T-helper 2 cell treated with Interferon-gamma antibody and Interleukin-4, amounts not matched to agents 5 μg/mL and 100 μg/mL, for 36 hours (primary cell): ENCODE data around the gene ZBTB7A.

Experiments
- DNase-seq: peaks from one replicate; pipeline ENCODE4 v3.0.0; 2021; ENCODE audit warnings: low spot score
- H3K27ac Mint-ChIP-seq: one replicate; pipeline ENCODE4 v1.8.0; 2021; ENCODE audit warnings: mild to moderate bottlenecking, mixed read lengths
- H3K27me3 Mint-ChIP-seq: one replicate; pipeline ENCODE4 v1.8.0; 2021; ENCODE audit warnings: low read depth, mixed read lengths
- H3K36me3 Mint-ChIP-seq: one replicate; pipeline ENCODE4 v1.8.0; 2021; ENCODE audit warnings: low read depth, mixed read lengths
- H3K4me1 Mint-ChIP-seq: one replicate; pipeline ENCODE4 v1.8.0; 2021; ENCODE audit warnings: low read depth, mixed read lengths
- H3K4me3 Mint-ChIP-seq: one replicate; pipeline ENCODE4 v1.8.0; 2022; ENCODE audit warnings: mild to moderate bottlenecking, moderate library complexity, mixed read lengths
- H3K9me3 Mint-ChIP-seq: one replicate; pipeline ENCODE4 v1.8.0; 2021; ENCODE audit warnings: mixed read lengths

ZBTB7A gene

DNA sequence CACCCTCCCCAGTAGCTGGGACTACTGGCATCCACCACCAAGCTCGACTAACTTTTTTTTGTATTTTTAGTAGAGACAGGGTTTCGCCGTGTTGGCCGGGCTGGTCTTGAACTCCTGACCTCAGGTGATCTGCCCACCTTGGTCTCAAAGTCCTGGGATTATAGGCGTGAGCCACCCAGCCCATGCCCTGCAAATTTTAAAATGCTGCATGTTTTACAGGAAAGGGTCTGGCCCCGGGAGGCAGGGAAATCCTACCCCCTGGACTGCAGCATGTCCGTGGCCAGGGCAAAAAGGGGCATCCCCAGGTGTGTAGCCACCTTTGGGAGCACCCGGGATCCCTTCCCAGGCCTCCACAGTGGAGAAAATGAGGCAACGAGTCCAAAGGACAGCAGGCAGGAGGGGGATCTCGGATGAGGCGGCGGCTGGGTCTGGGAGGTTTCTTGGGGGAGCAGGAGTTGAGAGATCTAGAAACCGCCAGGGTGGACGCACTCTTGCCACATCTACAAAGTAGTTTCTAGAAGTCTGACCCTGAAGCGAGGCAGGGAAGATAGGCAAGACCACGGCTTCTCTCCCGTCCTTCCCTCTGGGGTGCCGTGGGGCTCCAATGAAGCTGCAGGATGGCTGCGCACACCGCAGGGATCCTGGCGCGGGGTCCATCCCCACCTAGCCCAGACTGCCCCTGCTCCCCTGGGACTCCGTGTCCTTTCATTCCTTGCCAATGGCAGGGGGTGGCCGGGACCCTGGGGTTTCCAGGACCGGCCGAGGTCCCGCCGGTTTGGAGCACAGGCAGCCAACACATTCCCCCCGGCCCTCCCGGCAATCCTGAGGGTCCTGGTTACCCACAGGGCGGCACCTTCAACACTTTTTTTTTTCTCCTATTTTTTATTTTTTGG, 21.3 kb upstream of the ZBTB7A start:
- peak overlapping the region; percentile 83 for H3K4me3 Mint-ChIP-seq
- peak overlapping the region; percentile 95 for H3K27ac Mint-ChIP-seq

DNA sequence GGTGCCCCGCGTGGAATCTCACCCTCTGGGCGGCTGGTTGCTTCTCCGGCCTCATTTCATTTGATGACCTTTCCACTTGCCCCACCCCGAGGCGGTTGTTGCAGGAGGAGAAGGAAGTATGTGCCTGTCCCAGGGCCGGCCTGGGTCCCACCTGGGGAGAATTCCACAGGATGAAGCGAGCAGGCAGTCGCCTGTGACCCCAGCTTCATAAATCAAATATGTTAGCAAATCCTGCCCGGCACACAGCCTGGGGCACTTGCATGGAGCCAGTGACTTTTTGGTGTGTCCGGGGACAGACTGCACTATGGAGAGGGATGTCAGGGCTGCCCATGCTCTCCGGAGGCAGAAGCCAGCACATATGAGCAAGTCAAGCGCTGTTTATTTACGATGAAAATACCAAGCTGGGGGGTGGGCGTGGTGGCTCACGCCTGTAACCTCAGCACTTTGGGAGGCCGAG, 19.7 kb upstream of the ZBTB7A start:
- Mint-ChIP-seq H3K4me3 (peak overlapping the region; percentile 24), H3K27me3 (no peaks in the 10 kb centered on the region), H3K4me1 (peaks cover 44% of the 10 kb centered on the region), H3K27ac (peak overlapping the region; percentile 73), H3K9me3 (no peaks in the 10 kb centered on the region), H3K36me3 (peaks cover 6% of the 10 kb centered on the region)
- DNase-seq = no peak

More for the DNA sequence above, 21.3 kb upstream of the ZBTB7A start:
- Mint-ChIP-seq H3K9me3 (no peaks in the 10 kb centered on the region), H3K36me3 (peaks cover 6% of the 10 kb centered on the region), H3K27me3 (no peaks in the 10 kb centered on the region), H3K4me1 (peaks cover 43% of the 10 kb centered on the region)
- no peak for DNase-seq

DNA sequence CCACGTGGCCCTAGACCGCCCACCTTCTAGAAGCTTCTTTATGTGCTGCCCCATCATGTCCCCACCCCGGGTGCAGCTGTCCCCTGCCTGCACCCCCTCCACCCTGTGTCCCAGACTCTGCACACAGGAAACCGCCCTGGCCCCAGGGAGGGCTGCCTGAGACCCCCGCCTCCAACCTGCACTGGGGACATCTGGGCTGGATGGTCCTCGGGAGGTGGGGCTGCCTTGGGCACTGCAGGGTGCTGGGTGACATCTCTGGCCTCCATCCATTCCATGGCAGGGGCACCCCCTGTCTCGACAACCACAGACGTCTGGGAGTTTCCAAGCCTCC, 17.8 kb upstream of the ZBTB7A start:
- peak overlapping the region; percentile 86 for H3K27ac Mint-ChIP-seq
- H3K4me1 Mint-ChIP-seq = peaks cover 38% of the 10 kb centered on the region
- no peaks in the 10 kb centered on the region for H3K27me3 Mint-ChIP-seq
- no peak for DNase-seq
- H3K4me3 Mint-ChIP-seq = peak overlapping the region; percentile 64
- H3K36me3 Mint-ChIP-seq = peaks cover 2% of the 10 kb centered on the region
- no peaks in the 10 kb centered on the region for H3K9me3 Mint-ChIP-seq

DNA sequence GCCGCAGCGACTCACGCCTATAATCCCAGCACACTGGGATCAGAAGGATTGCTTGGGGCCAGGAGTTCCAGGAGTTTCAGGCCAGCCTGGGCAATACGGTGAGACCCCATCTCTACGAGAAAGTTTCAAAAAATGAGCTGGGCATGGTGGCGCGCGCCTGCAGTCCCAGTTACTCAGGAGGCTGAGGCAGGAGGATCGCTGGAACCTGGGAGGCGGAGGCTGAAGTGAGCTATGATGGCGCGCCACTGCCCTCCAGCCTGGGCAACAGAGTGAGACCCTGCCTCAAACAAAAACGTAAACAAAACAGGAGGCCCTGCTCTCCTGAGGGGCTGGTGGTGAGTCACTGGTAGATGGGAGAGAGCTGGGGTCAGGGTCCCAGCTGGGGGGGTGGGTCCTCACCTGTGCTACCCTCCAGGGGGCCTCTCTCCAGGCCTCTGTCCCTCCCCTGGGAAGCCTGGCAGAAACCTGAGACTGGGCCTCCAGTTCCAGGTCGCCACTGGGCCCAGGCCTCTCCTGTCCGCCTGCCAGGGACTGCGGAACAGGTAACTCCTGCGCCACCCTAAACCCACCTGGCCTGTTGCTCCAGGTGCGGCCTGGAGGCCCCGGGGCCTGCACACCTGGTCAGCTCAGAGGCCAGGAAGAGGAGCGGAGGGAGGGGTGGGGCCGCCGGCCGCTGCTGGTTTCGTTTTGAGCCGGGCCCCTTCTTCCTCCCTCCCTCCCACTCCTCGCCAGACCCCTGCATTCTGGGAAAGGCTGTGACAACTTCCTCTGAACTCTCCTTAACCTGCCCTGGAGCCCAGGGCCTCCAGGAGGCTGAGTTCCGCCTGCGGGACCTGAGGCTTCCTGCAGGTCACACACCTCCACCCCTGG, 17.2 kb upstream of the ZBTB7A start:
- Mint-ChIP-seq H3K36me3 (peaks cover 2% of the 10 kb centered on the region), H3K4me3 (peak overlapping the region; percentile 64), H3K27ac (peak overlapping the region; percentile 86), H3K4me1 (peaks cover 34% of the 10 kb centered on the region), H3K27me3 (no peaks in the 10 kb centered on the region), H3K9me3 (no peaks in the 10 kb centered on the region)
- peak; percentile 17 for DNase-seq

DNA sequence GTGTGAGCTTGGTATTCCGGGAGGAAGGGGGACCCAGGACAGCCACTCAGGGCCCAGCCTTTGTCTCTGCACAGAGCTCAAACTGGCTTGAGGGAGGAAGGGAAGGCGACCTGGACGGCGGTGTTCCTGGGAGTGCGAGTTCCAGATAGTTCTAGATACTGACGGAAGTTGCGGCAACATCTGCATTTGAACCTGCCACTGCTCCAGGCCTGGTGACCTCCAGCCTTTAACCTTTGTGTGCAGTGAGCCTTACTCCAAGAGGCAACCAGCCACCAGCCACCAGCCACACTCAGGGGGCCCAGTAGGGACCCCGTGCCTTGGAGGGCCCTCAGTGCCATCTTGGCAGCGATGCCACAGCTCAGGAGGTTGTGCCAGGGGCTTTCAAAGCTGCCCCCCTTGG, 15.5 kb upstream of the ZBTB7A start:
- no peak for DNase-seq
- Mint-ChIP-seq H3K36me3 (no peaks in the 10 kb centered on the region), H3K9me3 (no peaks in the 10 kb centered on the region), H3K27me3 (no peaks in the 10 kb centered on the region), H3K27ac (no peak overlapping the region), H3K4me1 (peaks cover 27% of the 10 kb centered on the region), H3K4me3 (no peak overlapping the region)

DNA sequence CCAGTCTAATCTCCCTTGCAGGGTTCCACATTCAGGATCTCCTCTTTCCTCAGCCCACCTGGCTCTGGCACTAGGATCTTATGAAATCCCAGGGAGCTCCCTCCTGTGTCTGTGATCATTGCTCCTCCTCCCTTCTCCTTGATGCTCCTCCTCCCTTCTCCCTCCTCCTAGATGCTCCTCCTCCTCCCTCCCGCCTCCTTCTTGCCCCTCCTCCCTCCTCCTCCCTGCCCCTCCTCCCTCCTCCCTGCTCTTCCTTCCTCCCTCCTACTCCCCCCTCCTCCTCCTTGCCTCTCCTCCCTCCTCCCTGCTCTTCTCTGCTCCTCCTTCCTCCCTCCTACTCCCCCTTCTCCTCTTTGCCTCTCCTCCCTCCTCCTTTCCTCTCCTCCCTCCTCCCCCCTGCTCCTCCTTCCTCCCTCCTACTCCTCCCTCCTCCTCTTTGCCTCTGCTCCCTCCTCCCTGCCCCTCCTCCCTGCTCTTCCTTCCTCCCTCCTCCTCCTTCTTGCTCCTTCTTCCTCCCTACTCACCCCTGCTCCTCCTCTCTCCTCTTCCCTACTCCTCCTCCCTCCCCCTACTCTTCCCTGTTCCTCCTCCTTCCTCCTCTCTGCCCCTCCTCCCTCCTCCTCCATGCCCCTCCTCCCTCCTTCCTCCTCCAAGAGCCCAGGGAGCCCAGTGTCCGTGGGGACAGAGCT, 14.9 kb upstream of the ZBTB7A start:
- no peaks in the 10 kb centered on the region for H3K27me3 Mint-ChIP-seq
- no peak overlapping the region for H3K4me3 Mint-ChIP-seq
- H3K9me3 Mint-ChIP-seq = no peaks in the 10 kb centered on the region
- H3K36me3 Mint-ChIP-seq = no peaks in the 10 kb centered on the region
- peaks cover 29% of the 10 kb centered on the region for H3K4me1 Mint-ChIP-seq
- no peak for DNase-seq
- H3K27ac Mint-ChIP-seq = no peak overlapping the region

DNA sequence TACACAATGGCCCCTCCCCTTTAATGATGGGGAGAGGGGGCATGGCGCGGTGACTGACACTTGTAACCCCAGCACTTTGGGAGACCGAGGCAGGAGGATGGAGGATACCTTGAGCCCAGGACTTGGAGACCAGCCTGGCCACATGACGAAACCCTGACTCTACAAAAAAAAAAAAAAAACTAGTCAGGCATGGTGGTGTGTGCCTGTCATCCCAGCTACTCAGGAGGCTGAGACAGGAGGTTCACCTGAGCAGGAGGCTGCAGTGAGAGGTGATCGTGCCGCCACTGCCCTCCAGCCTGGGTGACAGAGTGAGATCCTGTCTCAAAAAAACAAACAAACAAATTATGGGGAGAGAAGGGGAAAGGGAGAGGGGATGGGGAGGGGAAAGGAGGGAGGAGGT, 13.8 kb upstream of the ZBTB7A start:
- no peak for DNase-seq
- Mint-ChIP-seq H3K36me3 (no peaks in the 10 kb centered on the region), H3K27ac (no peak overlapping the region), H3K4me1 (peaks cover 25% of the 10 kb centered on the region), H3K9me3 (no peaks in the 10 kb centered on the region), H3K4me3 (no peak overlapping the region), H3K27me3 (no peaks in the 10 kb centered on the region)

DNA sequence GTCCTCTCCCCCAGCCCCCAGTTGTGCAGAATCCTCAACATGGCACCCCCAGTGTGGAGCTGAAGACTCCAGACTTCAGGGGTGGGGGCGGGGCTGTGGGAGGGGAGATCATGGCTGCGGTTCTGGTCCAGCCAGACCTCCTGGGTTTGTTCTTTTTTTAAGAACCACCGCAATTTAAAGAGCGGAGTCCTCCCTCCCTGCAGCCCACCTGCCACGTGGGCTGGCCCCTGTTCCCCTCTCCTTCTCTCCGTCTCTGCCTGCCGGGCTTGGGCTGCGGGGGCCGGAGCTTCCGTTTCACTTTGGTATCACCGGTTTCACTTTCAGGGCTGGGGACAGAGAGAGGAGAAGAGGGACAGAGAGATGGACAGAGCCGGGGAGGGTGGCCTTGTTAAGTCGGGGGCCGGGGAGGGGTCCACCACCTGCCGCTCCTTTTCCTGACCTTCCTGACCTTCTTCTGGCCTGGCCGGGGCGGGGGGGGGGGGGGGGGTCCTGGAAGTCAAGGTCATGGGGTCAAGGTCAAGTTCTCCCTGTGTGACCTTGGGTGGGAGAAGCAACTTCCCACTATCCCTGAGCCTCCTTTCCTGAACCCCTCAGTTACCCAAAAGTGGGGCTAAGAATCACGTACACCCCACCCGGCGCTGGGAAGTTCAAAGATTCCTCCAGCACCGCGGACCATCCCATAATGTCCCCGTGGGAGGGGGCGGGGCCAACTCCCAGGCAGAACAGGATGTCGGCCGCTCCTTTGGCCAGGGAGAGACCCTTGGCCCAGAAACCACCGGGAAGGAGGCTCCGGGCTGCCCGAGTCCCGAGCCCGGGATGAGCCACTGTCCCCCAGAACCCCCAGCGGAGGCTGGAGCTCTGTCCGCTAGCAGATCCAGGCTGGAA, 11.3 kb upstream of the ZBTB7A start:
- H3K4me1 Mint-ChIP-seq = peaks cover 23% of the 10 kb centered on the region
- DNase-seq = peak; percentile 61
- no peaks in the 10 kb centered on the region for H3K36me3 Mint-ChIP-seq
- H3K27me3 Mint-ChIP-seq = no peaks in the 10 kb centered on the region
- peak overlapping the region; percentile 47 for H3K4me3 Mint-ChIP-seq
- peak overlapping the region; percentile 84 for H3K27ac Mint-ChIP-seq
- no peaks in the 10 kb centered on the region for H3K9me3 Mint-ChIP-seq

DNA sequence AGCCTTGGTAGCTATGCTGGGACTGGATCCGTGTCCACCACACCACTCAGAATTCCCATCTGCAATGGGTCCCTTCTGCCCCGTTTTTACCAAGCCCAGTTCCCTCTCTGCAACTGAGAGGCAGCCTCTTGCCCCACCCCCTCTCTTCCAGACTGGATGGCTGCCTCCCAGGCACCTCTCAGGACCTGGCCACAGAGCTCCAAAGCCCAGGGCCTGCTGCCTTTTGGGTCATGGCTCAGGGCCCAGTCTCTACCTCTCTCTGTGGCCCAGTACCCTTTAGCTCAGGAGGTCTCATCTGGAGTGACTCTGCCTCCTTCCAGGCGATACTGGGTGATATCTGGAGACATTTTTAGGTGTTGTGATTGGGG, 10.3 kb upstream of the ZBTB7A start:
- Mint-ChIP-seq H3K36me3 (no peaks in the 10 kb centered on the region), H3K27ac (peak overlapping the region; percentile 71), H3K4me3 (peak overlapping the region; percentile 51), H3K9me3 (no peaks in the 10 kb centered on the region), H3K4me1 (peaks cover 22% of the 10 kb centered on the region), H3K27me3 (no peaks in the 10 kb centered on the region)
- DNase-seq = no peak

DNA sequence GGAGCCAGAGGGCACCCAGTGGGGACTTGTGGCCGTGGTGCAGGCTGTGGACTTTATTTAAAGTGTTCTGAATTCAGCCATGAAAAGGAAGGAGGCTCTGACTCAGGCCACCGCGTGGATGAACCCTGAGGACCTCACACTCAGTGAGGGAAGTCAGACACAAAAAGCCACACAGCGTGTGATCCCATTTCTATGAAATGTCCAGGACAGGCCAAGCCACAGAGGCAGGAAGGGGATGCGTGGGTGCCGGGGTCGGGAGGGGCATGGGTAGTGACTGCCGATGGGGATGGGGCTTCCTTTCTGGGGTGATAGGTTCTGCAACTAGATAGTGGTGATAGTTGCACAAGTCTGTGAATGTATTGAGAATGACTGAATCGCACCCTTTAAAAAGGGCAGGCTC, 8.7 kb upstream of the ZBTB7A start:
- Mint-ChIP-seq H3K36me3 (no peaks in the 10 kb centered on the region), H3K4me1 (peaks cover 22% of the 10 kb centered on the region), H3K9me3 (no peaks in the 10 kb centered on the region), H3K27me3 (no peaks in the 10 kb centered on the region), H3K27ac (peak overlapping the region; percentile 82), H3K4me3 (peak overlapping the region; percentile 57)
- peak; percentile 79 for DNase-seq

DNA sequence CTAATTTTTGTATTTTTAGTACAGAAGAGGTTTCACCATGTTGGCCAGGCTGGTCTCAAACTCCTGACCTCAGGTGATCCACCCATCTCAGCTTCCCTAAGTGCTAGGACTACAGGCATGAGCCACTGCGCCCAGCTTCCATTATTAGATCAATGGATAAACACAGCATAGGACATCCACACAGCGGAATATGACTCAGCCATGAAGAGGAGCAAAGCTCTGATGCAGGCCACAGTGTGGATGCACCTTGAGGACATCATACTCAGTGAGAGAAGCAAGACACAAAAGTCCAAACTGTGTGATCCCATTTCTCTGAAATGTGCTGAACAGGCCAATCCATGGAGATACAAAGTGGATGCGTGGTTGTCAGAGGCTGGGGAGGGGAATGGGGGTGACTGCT, 4.9 kb upstream of the ZBTB7A start:
- no peaks in the 10 kb centered on the region for H3K27me3 Mint-ChIP-seq
- DNase-seq = no peak
- H3K9me3 Mint-ChIP-seq = no peaks in the 10 kb centered on the region
- no peak overlapping the region for H3K27ac Mint-ChIP-seq
- no peaks in the 10 kb centered on the region for H3K36me3 Mint-ChIP-seq
- peaks cover 31% of the 10 kb centered on the region for H3K4me1 Mint-ChIP-seq
- H3K4me3 Mint-ChIP-seq = no peak overlapping the region

DNA sequence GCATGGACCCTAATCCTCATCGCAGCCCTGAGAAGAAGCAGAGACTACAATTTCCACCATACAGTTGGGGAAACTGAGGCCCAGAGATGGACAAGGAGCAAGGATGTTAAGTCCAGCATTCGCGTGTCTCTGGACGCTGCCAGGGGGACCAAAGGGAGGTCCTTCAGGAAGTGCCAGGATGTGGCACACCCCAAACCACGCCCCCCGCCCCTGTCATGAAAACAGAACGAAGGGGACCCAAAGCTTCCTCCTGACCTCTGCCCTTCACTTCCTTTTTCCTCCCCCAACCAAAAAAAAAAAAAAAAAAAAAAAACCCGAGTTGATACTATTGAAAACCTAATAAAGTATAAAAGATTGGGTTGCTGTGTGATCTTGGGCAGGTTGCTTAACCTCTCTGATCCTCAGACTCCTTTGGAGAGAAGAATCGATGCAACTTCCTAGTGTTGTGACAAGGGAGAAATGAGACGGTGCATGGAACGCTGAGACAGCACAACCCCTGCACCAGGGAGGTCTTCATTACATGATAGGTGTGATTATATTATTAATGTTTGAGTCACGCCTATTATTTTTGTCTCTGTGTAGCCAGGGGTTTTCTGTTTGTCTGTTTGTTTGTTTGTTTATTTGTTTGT, 2.7 kb upstream of the ZBTB7A start:
- peak; percentile 49 for DNase-seq
- Mint-ChIP-seq H3K36me3 (no peaks in the 10 kb centered on the region), H3K27ac (peak overlapping the region; percentile 67), H3K9me3 (no peaks in the 10 kb centered on the region), H3K4me1 (peaks cover 19% of the 10 kb centered on the region), H3K4me3 (peak overlapping the region; percentile 86), H3K27me3 (no peaks in the 10 kb centered on the region)
